TTC549 (cell line): ENCODE data around the gene DUSP19.

ENCODE experiments used
- FAIRE-seq: peaks from 2 replicates; lab custom pipeline; 2012; peaks lifted over from hg19 to GRCh38; lab: Jason Lieb, UNC

DUSP19 gene

DNA sequence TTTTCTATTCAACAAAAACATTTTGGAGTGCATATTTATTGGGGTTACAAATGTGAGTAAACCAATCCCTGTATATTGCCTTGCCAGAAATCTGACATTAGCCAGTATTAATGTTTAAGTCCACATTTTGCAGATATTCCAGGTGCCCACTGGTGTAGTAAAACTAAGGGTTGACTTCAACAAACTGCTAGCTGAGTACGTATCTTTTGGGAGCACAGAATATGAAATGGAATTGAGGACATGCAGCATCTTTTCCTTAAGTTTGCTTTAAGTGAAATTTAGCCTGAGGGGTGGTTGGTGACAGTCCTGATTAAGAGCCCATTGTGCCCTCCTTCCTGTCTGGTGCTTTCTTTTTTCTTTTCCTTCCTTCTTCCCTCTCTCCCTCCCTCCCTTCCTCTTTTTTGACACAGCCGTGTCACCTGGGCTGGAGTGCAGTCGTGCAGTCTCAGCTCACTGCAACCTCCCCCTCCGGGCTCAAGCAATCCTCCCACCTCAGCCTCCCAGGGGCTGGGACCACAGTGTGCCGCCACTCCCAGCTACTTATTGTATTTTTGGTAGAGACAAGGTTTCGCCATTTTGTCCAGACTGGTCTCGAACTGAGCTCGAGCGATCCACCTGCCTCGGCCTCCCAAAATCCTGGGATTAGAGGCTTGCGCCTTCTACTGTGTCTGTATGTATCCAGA, 47.3 kb downstream of the DUSP19 start:
- FAIRE-seq, result no peak

DNA sequence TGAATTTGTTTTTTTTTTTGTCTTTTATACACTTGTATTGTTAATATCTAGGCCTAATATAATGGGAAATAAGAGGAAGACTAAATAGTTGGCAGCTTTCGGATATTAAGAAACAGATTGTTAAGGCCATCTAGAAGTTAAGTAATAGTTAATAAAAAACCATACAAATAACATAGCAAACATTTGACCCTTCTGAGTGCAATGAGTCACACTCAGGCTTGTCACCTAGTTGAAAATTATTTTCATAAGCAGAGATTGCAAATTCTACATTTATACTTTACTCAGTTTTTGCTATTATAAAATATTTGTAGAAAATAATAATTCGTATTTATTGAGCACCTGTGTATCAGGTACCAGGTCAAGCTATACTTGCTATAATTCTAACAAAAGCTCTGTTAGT, 48.1 kb downstream of the DUSP19 start:
- no peak for FAIRE-seq

DNA sequence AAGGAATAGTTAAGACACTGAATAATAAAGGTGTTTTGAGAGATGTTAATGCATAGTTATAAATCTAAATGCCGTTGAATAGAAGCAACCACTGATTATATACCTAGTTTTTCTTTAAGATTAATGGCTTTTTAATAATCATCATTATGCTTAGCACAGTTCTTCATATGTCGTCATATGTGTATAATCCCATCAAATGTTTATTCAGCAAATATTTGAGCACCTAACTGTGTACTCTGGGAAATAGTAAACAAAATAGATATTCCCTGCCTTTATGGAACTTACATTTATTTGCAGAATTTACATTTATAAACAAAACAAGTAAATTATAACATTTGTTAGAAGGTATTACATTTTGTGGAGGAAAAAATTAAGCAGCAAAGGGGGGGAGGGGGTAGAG, 55.5 kb downstream of the DUSP19 start:
- FAIRE-seq, result no peak

DNA sequence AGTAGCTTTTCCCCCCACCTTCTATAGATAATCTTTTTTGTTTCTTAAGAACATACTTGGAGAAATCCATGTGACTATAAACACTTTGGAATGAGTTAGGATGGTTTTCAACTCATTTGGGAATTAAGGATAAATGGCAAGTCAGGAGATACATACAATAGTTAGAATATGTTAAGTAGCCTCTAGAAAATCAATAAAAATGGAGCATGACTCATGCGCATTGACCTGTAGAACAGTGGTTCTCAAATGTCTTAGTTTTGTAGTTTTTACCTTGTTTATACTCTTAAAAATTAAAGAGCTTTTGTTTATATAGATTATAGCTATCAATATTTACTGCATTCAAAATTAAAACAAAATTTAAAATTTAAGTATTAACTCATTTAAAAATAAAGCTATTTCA, 70.4 kb downstream of the DUSP19 start:
- peak; percentile 46 for FAIRE-seq

DNA sequence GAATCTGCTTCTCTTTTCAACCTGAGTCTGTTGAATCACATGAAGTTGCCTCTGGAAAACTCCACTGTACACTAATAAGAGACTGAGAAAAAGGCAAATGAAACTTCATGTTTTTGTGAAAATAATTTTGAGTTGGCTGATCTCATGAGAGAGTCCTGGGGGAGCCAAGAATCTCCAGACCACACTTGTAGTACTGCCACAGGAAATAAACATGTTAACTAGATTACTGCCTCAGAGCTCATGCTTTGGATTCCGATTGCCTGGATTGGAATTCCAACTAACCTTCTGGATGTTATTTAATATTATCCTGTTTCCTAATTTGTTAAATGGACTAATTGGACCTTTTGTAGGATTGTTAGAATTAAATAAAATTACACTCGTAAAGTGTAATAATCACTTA, 70.9 kb downstream of the DUSP19 start:
- FAIRE-seq, result no peak
